Measurements from ENCODE around the gene NAIF1. TPM values are rescaled to one million over a fixed set of nuclear protein-coding genes. Genes with fewer than 3 reads are reported as not detected.

NAIF1 gene
- polyA plus RNA-seq, 1 donor from 2014 or later: 9.9 TPM

DNA sequence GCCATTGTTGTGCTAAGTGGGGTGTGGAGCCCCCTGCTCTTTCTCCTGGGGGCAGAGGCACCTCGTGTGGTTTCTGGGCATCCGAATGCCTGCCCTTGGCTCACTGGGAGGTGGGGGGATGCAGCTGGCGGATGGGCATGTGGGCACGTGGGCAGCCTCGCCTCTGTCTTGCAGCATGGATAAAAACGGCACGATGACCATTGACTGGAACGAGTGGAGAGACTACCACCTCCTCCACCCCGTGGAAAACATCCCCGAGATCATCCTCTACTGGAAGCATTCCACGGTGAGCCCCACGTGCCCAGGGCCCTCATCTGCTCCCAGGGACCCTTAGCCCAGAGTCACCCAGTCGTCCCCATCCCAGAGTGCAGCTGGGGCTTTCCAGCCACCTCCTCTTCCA is 35.1 kb upstream of the NAIF1 start:
- Histone ChIP-seq H2AFZ (ENCODE audit: low read depth, low read length) (no peak overlapping the region), H3K9me2 (ENCODE audit: insufficient read depth, low read length) (no peaks in the 10 kb centered on the region), H3K9ac (ENCODE audit: low read length) (no peak overlapping the region), H4K20me1 (ENCODE audit: insufficient read depth) (no peaks in the 10 kb centered on the region), H3K27ac (ENCODE audit: low read length) (no peak overlapping the region), H3K27me3 (ENCODE audit: insufficient read depth, low read depth, low read length) (no peaks in the 10 kb centered on the region), H3K79me2 (replicated peaks; ENCODE audit: insufficient read depth, low read length) (no peaks in the 10 kb centered on the region), H3K36me3 (ENCODE audit: insufficient read depth, low read length) (no peaks in the 10 kb centered on the region), H3K4me2 (ENCODE audit: low read length) (no peak overlapping the region), H3K9me3 (ENCODE audit: low read length) (no peaks in the 10 kb centered on the region), H3K4me3 (ENCODE audit: low read length) (no peak overlapping the region), H3F3A (ENCODE audit: insufficient read depth, low read length, poor library complexity, severe bottlenecking) (no peaks in the 10 kb centered on the region)
- no peak for TF ChIP-seq TAF1 (IDR thresholded peaks at IDR 0.05; ENCODE audit: low read depth)
- no peak for TF ChIP-seq EP300 (conservative IDR thresholded peaks at IDR 0.05; ENCODE audit: poor library complexity, severe bottlenecking)
- TF ChIP-seq, protein P1, sequence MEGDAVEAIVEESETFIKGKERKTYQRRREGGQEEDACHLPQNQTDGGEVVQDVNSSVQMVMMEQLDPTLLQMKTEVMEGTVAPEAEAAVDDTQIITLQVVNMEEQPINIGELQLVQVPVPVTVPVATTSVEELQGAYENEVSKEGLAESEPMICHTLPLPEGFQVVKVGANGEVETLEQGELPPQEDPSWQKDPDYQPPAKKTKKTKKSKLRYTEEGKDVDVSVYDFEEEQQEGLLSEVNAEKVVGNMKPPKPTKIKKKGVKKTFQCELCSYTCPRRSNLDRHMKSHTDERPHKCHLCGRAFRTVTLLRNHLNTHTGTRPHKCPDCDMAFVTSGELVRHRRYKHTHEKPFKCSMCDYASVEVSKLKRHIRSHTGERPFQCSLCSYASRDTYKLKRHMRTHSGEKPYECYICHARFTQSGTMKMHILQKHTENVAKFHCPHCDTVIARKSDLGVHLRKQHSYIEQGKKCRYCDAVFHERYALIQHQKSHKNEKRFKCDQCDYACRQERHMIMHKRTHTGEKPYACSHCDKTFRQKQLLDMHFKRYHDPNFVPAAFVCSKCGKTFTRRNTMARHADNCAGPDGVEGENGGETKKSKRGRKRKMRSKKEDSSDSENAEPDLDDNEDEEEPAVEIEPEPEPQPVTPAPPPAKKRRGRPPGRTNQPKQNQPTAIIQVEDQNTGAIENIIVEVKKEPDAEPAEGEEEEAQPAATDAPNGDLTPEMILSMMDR (IDR thresholded peaks at IDR 0.05; ENCODE audit: poor library complexity, severe bottlenecking): no peak
- TF ChIP-seq POLR2AphosphoS5 (IDR thresholded peaks at IDR 0.05): no peak
- TF ChIP-seq, protein P2, sequence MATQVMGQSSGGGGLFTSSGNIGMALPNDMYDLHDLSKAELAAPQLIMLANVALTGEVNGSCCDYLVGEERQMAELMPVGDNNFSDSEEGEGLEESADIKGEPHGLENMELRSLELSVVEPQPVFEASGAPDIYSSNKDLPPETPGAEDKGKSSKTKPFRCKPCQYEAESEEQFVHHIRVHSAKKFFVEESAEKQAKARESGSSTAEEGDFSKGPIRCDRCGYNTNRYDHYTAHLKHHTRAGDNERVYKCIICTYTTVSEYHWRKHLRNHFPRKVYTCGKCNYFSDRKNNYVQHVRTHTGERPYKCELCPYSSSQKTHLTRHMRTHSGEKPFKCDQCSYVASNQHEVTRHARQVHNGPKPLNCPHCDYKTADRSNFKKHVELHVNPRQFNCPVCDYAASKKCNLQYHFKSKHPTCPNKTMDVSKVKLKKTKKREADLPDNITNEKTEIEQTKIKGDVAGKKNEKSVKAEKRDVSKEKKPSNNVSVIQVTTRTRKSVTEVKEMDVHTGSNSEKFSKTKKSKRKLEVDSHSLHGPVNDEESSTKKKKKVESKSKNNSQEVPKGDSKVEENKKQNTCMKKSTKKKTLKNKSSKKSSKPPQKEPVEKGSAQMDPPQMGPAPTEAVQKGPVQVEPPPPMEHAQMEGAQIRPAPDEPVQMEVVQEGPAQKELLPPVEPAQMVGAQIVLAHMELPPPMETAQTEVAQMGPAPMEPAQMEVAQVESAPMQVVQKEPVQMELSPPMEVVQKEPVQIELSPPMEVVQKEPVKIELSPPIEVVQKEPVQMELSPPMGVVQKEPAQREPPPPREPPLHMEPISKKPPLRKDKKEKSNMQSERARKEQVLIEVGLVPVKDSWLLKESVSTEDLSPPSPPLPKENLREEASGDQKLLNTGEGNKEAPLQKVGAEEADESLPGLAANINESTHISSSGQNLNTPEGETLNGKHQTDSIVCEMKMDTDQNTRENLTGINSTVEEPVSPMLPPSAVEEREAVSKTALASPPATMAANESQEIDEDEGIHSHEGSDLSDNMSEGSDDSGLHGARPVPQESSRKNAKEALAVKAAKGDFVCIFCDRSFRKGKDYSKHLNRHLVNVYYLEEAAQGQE (IDR thresholded peaks at IDR 0.05; ENCODE audit: borderline replicate concordance): no peak
- TF ChIP-seq MXI1 (conservative IDR thresholded peaks at IDR 0.05; ENCODE audit: poor library complexity, severe bottlenecking): no peak
- TF ChIP-seq EZH2 (IDR thresholded peaks at IDR 0.05; ENCODE audit: borderline replicate concordance, insufficient read depth, low read length, poor library complexity, severe bottlenecking): no peak
- TF ChIP-seq RAD21 (conservative IDR thresholded peaks at IDR 0.05): no peak
- no peak for TF ChIP-seq SMC3 (conservative IDR thresholded peaks at IDR 0.05; ENCODE audit: poor library complexity)

DNA sequence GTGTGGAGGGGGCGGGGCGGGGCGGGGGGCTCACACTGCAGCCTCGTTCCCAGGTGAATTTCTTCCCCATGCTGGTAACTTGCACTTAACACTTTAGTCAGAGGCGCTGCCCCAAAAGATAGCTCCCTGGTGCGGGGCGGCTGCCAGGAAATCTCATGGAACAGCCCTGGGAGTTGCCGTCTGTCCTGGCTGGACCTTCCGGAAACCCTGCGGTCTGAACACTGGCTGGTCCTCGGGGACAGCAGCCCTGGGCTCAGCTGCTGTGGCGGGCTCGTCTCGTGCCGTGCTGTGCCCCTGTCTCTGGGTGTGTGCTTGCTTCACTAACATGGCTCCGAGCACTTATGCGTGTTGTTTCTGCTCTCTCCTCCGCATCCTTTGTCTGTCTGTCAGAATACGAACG is 34.6 kb upstream of the NAIF1 start:
- H3K4me2 ChIP-seq (ENCODE audit: low read length): no peak overlapping the region
- H3F3A ChIP-seq (ENCODE audit: insufficient read depth, low read length, poor library complexity, severe bottlenecking): no peaks in the 10 kb centered on the region
- H3K27me3 ChIP-seq (ENCODE audit: insufficient read depth, low read depth, low read length): no peaks in the 10 kb centered on the region
- H3K4me3 ChIP-seq (ENCODE audit: low read length): no peak overlapping the region
- H3K36me3 ChIP-seq (ENCODE audit: insufficient read depth, low read length): no peaks in the 10 kb centered on the region
- no peak overlapping the region for H2AFZ ChIP-seq (ENCODE audit: low read depth, low read length)
- no peaks in the 10 kb centered on the region for H3K9me2 ChIP-seq (ENCODE audit: insufficient read depth, low read length)
- H3K9ac ChIP-seq (ENCODE audit: low read length): no peak overlapping the region
- H3K9me3 ChIP-seq (ENCODE audit: low read length): no peaks in the 10 kb centered on the region
- no peaks in the 10 kb centered on the region for H4K20me1 ChIP-seq (ENCODE audit: insufficient read depth)
- TF ChIP-seq, protein P2 (IDR thresholded peaks at IDR 0.05; ENCODE audit: borderline replicate concordance): no peak
- TF ChIP-seq RAD21 (conservative IDR thresholded peaks at IDR 0.05) (no peak), SMC3 (conservative IDR thresholded peaks at IDR 0.05; ENCODE audit: poor library complexity) (no peak), EZH2 (IDR thresholded peaks at IDR 0.05; ENCODE audit: borderline replicate concordance, insufficient read depth, low read length, poor library complexity, severe bottlenecking) (no peak), MXI1 (conservative IDR thresholded peaks at IDR 0.05; ENCODE audit: poor library complexity, severe bottlenecking) (no peak), TAF1 (IDR thresholded peaks at IDR 0.05; ENCODE audit: low read depth) (no peak), EP300 (conservative IDR thresholded peaks at IDR 0.05; ENCODE audit: poor library complexity, severe bottlenecking) (no peak), POLR2AphosphoS5 (IDR thresholded peaks at IDR 0.05) (no peak)
- TF ChIP-seq, protein P1 (IDR thresholded peaks at IDR 0.05; ENCODE audit: poor library complexity, severe bottlenecking): no peak
- H3K79me2 ChIP-seq (replicated peaks; ENCODE audit: insufficient read depth, low read length): no peaks in the 10 kb centered on the region
- H3K27ac ChIP-seq (ENCODE audit: low read length): no peak overlapping the region
